Natural killer cell (primary cell): ENCODE results near the gene RHOV. TPM values are rescaled to one million over a fixed set of nuclear protein-coding genes. Genes with fewer than 3 reads are reported as not detected.

Experiments used
- ATAC-seq, 3 donors: fragments of 150-1000 bp in 2 of 3; fragments of 200-7000 bp in 1 of 3; cut with Tn5 transposase; 1 replicate in 1 of 3; 2 replicates in 2 of 3; pipeline ENCODE4 v1.10.0; 2021; ENCODE audit warnings: mild to moderate bottlenecking in 2 of 3, moderate library complexity in 2 of 3
- DNase-seq, 2 donors: peaks; one replicate each; pipeline versions ENCODE4 v3.0.0 to v3.0.0-alpha.2; 2013 to 2021; ENCODE audit warnings: mixed read lengths in 1 of 2
- H3K27ac ChIP-seq: one replicate; pipeline ENCODE4 v1.5.1; 2013; ENCODE audit warnings: mild to moderate bottlenecking, low read length
- H3K27me3 ChIP-seq: one replicate; pipeline ENCODE4 v1.6.1; 2013; ENCODE audit warnings: low read length; ENCODE audit not compliant: control insufficient read depth, insufficient read depth
- H3K36me3 ChIP-seq: one replicate; pipeline ENCODE4 v1.6.1; 2013; ENCODE audit warnings: low read length; ENCODE audit not compliant: control insufficient read depth, insufficient read depth
- H3K4me1 ChIP-seq: one replicate; pipeline ENCODE4 v1.6.1; 2013; ENCODE audit warnings: low read length; ENCODE audit not compliant: control insufficient read depth, insufficient read depth
- H3K4me3 ChIP-seq: one replicate; pipeline ENCODE4 v1.5.1; 2013; ENCODE audit warnings: low read length
- H3K9me3 ChIP-seq: one replicate; pipeline ENCODE4 v1.6.1; 2013; ENCODE audit warnings: low read length; ENCODE audit not compliant: control insufficient read depth, insufficient read depth
- H3K27ac Mint-ChIP-seq, 2 donors: one replicate each; pipeline ENCODE4 v1.8.0; 2022; ENCODE audit warnings: mild to moderate bottlenecking in 2 of 2, mixed read lengths in 2 of 2, moderate library complexity in 1 of 2
- H3K27me3 Mint-ChIP-seq, 2 donors: one replicate each; pipeline ENCODE4 v1.8.0; 2022; ENCODE audit warnings: low read depth in 2 of 2, mixed read lengths in 2 of 2
- H3K36me3 Mint-ChIP-seq: one replicate; pipeline ENCODE4 v1.8.0; 2022; ENCODE audit warnings: mixed read lengths
- H3K4me1 Mint-ChIP-seq, 2 donors: one replicate each; pipeline ENCODE4 v1.8.0; 2022; ENCODE audit warnings: mixed read lengths in 2 of 2
- H3K4me3 Mint-ChIP-seq: one replicate; pipeline ENCODE4 v1.8.0; 2022; ENCODE audit warnings: mild to moderate bottlenecking, moderate library complexity, mixed read lengths
- H3K9me3 Mint-ChIP-seq, 2 donors: one replicate each; pipeline ENCODE4 v1.8.0; 2022; ENCODE audit warnings: mixed read lengths in 2 of 2
- WGBS: methylation state at CpG from one replicate; pipeline ENCODE4 v1.1.7; 2013; ENCODE audit warnings: missing lambda C conversion rate; ENCODE audit not compliant: insufficient coverage; 5-methylcytosine and 5-hydroxymethylcytosine counted together
- intact Hi-C: fragments of 100-400 bp; cut with micrococcal nuclease; formaldehyde crosslinking; loops from one replicate; pipeline ENCODE4 v1.14.2; 2022
- total RNA-seq, 4 donors: library from RNA; stranded (reverse); fragments of 120-200 nt in 1 of 4; gene quantifications; one replicate each; pipeline versions ENCODE4 v1.2.3 to v1.2.4, GENCODE V29; 2013 to 2022
- TF ChIP-seq, protein P1 (sequence below): fragments of 200-600 bp; IDR thresholded peaks from one replicate; pipeline ENCODE4 v1.8.0; 2022; ENCODE audit warnings: antibody characterized with exemption

The RHOV gene
- total RNA-seq: not detected
- total RNA-seq (2013): not detected

GRCh38 chr15:40873694-40874561 is at the start of gene RHOV:
Gene RHOV, minus strand, starts transcription at chr15:40874234. Its CDS starts 95 bp downstream, at chr15:40874139.
- under 1% methylated on average over 74 of the region's 74 CpGs for WGBS
- H3K9me3 Mint-ChIP-seq: no peaks in the 10 kb centered on the region

GRCh38 chr15:40923551-40923950 is 49.5 kb upstream of the RHOV start:
- no peaks in the 10 kb centered on the region for H3K36me3 ChIP-seq
- ATAC-seq (no peak), DNase-seq (no peak)
- no peak overlapping the region for H3K27ac ChIP-seq
- H3K36me3 Mint-ChIP-seq: no peaks in the 10 kb centered on the region
- 96% methylated on average over 9 of the region's 9 CpGs for WGBS
- no peak overlapping the region for H3K27ac Mint-ChIP-seq
- peaks cover 24% of the 10 kb centered on the region for H3K27me3 ChIP-seq
- no peak overlapping the region for H3K4me3 Mint-ChIP-seq
- H3K4me1 ChIP-seq: peaks cover 30% of the 10 kb centered on the region
- H3K9me3 ChIP-seq: no peaks in the 10 kb centered on the region
- intact Hi-C loops: no loop called here
- H3K4me3 ChIP-seq: no peak overlapping the region
- H3K27me3 Mint-ChIP-seq: peaks cover 15 to 36% of the 10 kb centered on the region in 2 donors
- no peaks in the 10 kb centered on the region for H3K9me3 Mint-ChIP-seq
- TF ChIP-seq, protein P1, sequence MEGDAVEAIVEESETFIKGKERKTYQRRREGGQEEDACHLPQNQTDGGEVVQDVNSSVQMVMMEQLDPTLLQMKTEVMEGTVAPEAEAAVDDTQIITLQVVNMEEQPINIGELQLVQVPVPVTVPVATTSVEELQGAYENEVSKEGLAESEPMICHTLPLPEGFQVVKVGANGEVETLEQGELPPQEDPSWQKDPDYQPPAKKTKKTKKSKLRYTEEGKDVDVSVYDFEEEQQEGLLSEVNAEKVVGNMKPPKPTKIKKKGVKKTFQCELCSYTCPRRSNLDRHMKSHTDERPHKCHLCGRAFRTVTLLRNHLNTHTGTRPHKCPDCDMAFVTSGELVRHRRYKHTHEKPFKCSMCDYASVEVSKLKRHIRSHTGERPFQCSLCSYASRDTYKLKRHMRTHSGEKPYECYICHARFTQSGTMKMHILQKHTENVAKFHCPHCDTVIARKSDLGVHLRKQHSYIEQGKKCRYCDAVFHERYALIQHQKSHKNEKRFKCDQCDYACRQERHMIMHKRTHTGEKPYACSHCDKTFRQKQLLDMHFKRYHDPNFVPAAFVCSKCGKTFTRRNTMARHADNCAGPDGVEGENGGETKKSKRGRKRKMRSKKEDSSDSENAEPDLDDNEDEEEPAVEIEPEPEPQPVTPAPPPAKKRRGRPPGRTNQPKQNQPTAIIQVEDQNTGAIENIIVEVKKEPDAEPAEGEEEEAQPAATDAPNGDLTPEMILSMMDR: no peak
- peaks cover 12 to 25% of the 10 kb centered on the region in 2 donors for H3K4me1 Mint-ChIP-seq

More at GRCh38 chr15:40873694-40874561, at the start of gene RHOV:
- peak; percentile 25 to 71 for DNase-seq
- peak; percentile 79 to 87 (median 85) for ATAC-seq
- Histone ChIP-seq H3K4me1 (peaks cover 14% of the 10 kb centered on the region), H3K36me3 (no peaks in the 10 kb centered on the region), H3K4me3 (peak within 1 kb of the TSS; percentile 4), H3K27ac (no peak within 1 kb of the TSS), H3K9me3 (no peaks in the 10 kb centered on the region), H3K27me3 (peaks cover 4% of the 10 kb centered on the region)
- Mint-ChIP-seq H3K4me1 (peaks cover 5 to 10% of the 10 kb centered on the region in 2 donors), H3K4me3 (peak within 1 kb of the TSS; percentile 63), H3K27ac (no peak within 1 kb of the TSS), H3K27me3 (peaks cover 26 to 29% of the 10 kb centered on the region in 2 donors), H3K36me3 (no peaks in the 10 kb centered on the region)
- TF ChIP-seq, protein P1: no peak
- intact Hi-C loops: no loop called here

GRCh38 chr15:40922608-40923005 is 48.6 kb upstream of the RHOV start:
- no peaks in the 10 kb centered on the region for H3K36me3 ChIP-seq
- intact Hi-C loops: no loop called here
- TF ChIP-seq, protein P1: no peak
- peaks cover 17% of the 10 kb centered on the region for H3K27me3 ChIP-seq
- DNase-seq (no peak), ATAC-seq (no peak)
- H3K27me3 Mint-ChIP-seq: peaks cover 15 to 30% of the 10 kb centered on the region in 2 donors
- H3K9me3 ChIP-seq: no peaks in the 10 kb centered on the region
- no peak overlapping the region for H3K27ac Mint-ChIP-seq
- H3K4me3 Mint-ChIP-seq: no peak overlapping the region
- no peak overlapping the region for H3K4me3 ChIP-seq
- no peaks in the 10 kb centered on the region for H3K36me3 Mint-ChIP-seq
- peaks cover 21% of the 10 kb centered on the region for H3K4me1 ChIP-seq
- H3K4me1 Mint-ChIP-seq: peaks cover 12 to 17% of the 10 kb centered on the region in 2 donors
- H3K27ac ChIP-seq: no peak overlapping the region
- H3K9me3 Mint-ChIP-seq: no peaks in the 10 kb centered on the region
- 82% methylated on average over 10 of the region's 10 CpGs for WGBS
